Lung (tissue), 12 donors: ENCODE measurements around the gene PCDHB12. TPM values are rescaled to one million over a fixed set of nuclear protein-coding genes. Genes with fewer than 3 reads are reported as not detected.
"Not testable (repeated sequence)": the region's sequence is repeated elsewhere in the genome, so short reads cannot be mapped to it uniquely, and the experiment has no call there.

Experiments used
- ATAC-seq: fragments of 200-7000 bp; cut with Tn5 transposase; one replicate; pipeline ENCODE4 v1.9.1; 2020; ENCODE audit warnings: moderate number of reproducible peaks; ENCODE audit not compliant: insufficient read depth, low FRiP score
- DNase-seq, 3 donors: peaks; one replicate each; pipeline ENCODE4 v3.0.0-alpha.2; 2013 to 2017
- H3K27ac ChIP-seq, 2 donors: one replicate each; pipeline ENCODE4 v1.5.1; 2013; ENCODE audit warnings: mild to moderate bottlenecking in 2 of 2, moderate library complexity in 2 of 2, control low read depth in 1 of 2, inconsistent platforms in 1 of 2, low read depth in 1 of 2, low read length in 1 of 2
- H3K27me3 ChIP-seq, 3 donors: one replicate each; pipeline ENCODE4 v1.5.1; 2013; ENCODE audit warnings: low read length in 2 of 3; ENCODE audit not compliant: control insufficient read depth in 3 of 3, insufficient read depth in 3 of 3
- H3K36me3 ChIP-seq, 4 donors: one replicate each; pipeline ENCODE4 v1.5.1; 2013; ENCODE audit warnings: low read length in 4 of 4, mild to moderate bottlenecking in 1 of 4, moderate library complexity in 1 of 4; ENCODE audit not compliant: control insufficient read depth in 4 of 4, insufficient read depth in 4 of 4
- H3K4me1 ChIP-seq, 5 donors: one replicate each; pipeline ENCODE4 v1.5.1; 2013; ENCODE audit warnings: low read length in 5 of 5, mild to moderate bottlenecking in 2 of 5, moderate library complexity in 1 of 5; ENCODE audit not compliant: control insufficient read depth in 5 of 5, insufficient read depth in 5 of 5
- H3K4me3 ChIP-seq: one replicate; pipeline ENCODE4 v1.5.1; 2013; ENCODE audit warnings: mild to moderate bottlenecking, control low read depth, moderate library complexity
- H3K9ac ChIP-seq, 2 donors: one replicate each; pipeline ENCODE4 v1.5.1; 2013; ENCODE audit warnings: low read length in 2 of 2, control low read depth in 1 of 2; ENCODE audit not compliant: insufficient read depth in 1 of 2
- H3K9me3 ChIP-seq, 4 donors: one replicate each; pipeline ENCODE4 v1.5.1; 2013; ENCODE audit warnings: low read length in 3 of 4, mild to moderate bottlenecking in 1 of 4, moderate library complexity in 1 of 4; ENCODE audit not compliant: control insufficient read depth in 4 of 4, insufficient read depth in 3 of 4
- CTCF ChIP-seq: IDR thresholded peaks from 2 replicates; pipeline ENCODE4 v1.5.1; 2012; ENCODE audit warnings: mild to moderate bottlenecking; ENCODE audit errors: control extremely low read depth, extremely low read depth
- WGBS, 2 donors: extraction: QIAGEN DNeasy Blood & Tissue Kit; methylation state at CpG; one replicate each; pipeline ENCODE4 v1.1.7; 2013; 5-methylcytosine and 5-hydroxymethylcytosine counted together
- polyA plus RNA-seq, 2 donors: library from polyadenylated mRNA; stranded (reverse); fragments of 200-250 nt; gene quantifications; one replicate each; pipeline ENCODE4 v1.2.1, GENCODE V29; 2013
- total RNA-seq, 2 donors: library from RNA; depleted of rRNA in 1 of 2; stranded (reverse); fragments of >200 nt in 1 of 2; gene quantifications; one replicate each; pipeline ENCODE4 v1.2.1, GENCODE V29; 2014 to 2021
- donor health status: control.
- donor health status: control.
- donor health status: Bipolar disorder and iron deficiency.
- donor health status: healthy.
- donor health status: DM: yes; HTN: yes; CAD: no.

Gene PCDHB12
- total and polyA plus RNA-seq, 4 donors, result 0.47 to 10.1 (median 1.8) TPM

- no peaks in the 10 kb centered on the region for H3K4me1 ChIP-seq
- no peak for TF ChIP-seq CTCF
- H3K36me3 ChIP-seq, result peaks cover 0 to 12% (median 1%) of the 10 kb centered on the region in 4 donors
- no peak for ATAC-seq
- H3K27me3 ChIP-seq, result no peaks in the 10 kb centered on the region
- peak; percentile 19 to 54 (median 39) for DNase-seq
- H3K9ac ChIP-seq, result no peak within 1 kb of the TSS
- H3K27ac ChIP-seq, result no peak within 1 kb of the TSS
- WGBS, 2 donors, result 8 to 11% methylated on average over 16 of the region's 16 CpGs
- H3K4me3 ChIP-seq, result peak within 1 kb of the TSS; percentile 13
- peaks cover 5 to 50% (median 30%) of the 10 kb centered on the region in 4 donors for H3K9me3 ChIP-seq
These were observed 36.8 kb downstream of the PCDHB12 start, which contains the start of gene PCDHB15 for GRCh38 chr5:141245250-141245717. Gene PCDHB15, plus strand, starts transcription at chr5:141245395. Its CDS starts 184 bp downstream, at chr5:141245579.

GRCh38 chr5:141246971-141247370 lies 38.5 kb downstream of the PCDHB12 start:
- WGBS, 2 donors, result 36% methylated on average over 16 to 34 of the region's 42 CpGs
- not testable (repeated sequence) for H3K9ac ChIP-seq, H3K4me3 ChIP-seq, DNase-seq, ATAC-seq, H3K27ac ChIP-seq, H3K4me1 ChIP-seq, H3K27me3 ChIP-seq
- Histone ChIP-seq H3K36me3 (peaks cover 0 to 12% (median 1%) of the 10 kb centered on the region in 4 donors), H3K9me3 (peaks cover 5 to 45% (median 35%) of the 10 kb centered on the region in 4 donors)

- peaks cover 5 to 46% (median 36%) of the 10 kb centered on the region in 4 donors for H3K9me3 ChIP-seq
- H3K4me3 ChIP-seq, H3K27me3 ChIP-seq, DNase-seq, H3K27ac ChIP-seq, H3K4me1 ChIP-seq, ATAC-seq, H3K9ac ChIP-seq: not testable (repeated sequence)
- peaks cover 0 to 12% (median 1%) of the 10 kb centered on the region in 4 donors for H3K36me3 ChIP-seq
- 46 to 57% methylated on average over 34 of the region's 34 CpGs for WGBS, 2 donors
These were observed 38.9 kb downstream of the PCDHB12 start for GRCh38 chr5:141247434-141247833.

GRCh38 chr5:141250576-141250975 lies 42.1 kb downstream of the PCDHB12 start:
- H3K4me3 ChIP-seq, result no peak overlapping the region
- H3K4me1 ChIP-seq, result no peaks in the 10 kb centered on the region
- TF ChIP-seq CTCF, result no peak
- no peak overlapping the region for H3K9ac ChIP-seq
- DNase-seq (no peak), ATAC-seq (no peak)
- no peak overlapping the region for H3K27ac ChIP-seq
- H3K9me3 ChIP-seq, result peaks cover 10 to 61% (median 38%) of the 10 kb centered on the region in 4 donors
- no peaks in the 10 kb centered on the region for H3K27me3 ChIP-seq
- peaks cover 0 to 12% (median 1%) of the 10 kb centered on the region in 4 donors for H3K36me3 ChIP-seq
